IPS DF 6.9 (cell line): ENCODE results near the gene RAPGEF4.

Source experiments
- DNase-seq: peaks from one replicate; pipeline ENCODE4 v3.0.0-alpha.2; 2013; ENCODE audit warnings: low read depth, low spot score
- H3K27ac ChIP-seq: one replicate; pipeline ENCODE4 v1.5.1; 2013; ENCODE audit warnings: low read length, control low read depth
- H3K27me3 ChIP-seq: 2 replicates; pipeline ENCODE4 v1.6.1; 2013; ENCODE audit warnings: mild to moderate bottlenecking, low read length; ENCODE audit not compliant: control insufficient read depth, insufficient read depth
- H3K36me3 ChIP-seq: 2 replicates; pipeline ENCODE4 v1.6.1; 2013; ENCODE audit warnings: low read length; ENCODE audit not compliant: control insufficient read depth, insufficient read depth
- H3K4me1 ChIP-seq: 2 replicates; pipeline ENCODE4 v1.6.1; 2013; ENCODE audit warnings: low read length; ENCODE audit not compliant: control insufficient read depth, insufficient read depth
- H3K4me3 ChIP-seq: 2 replicates; pipeline ENCODE4 v1.5.1; 2013; ENCODE audit warnings: mild to moderate bottlenecking, low read length
- H3K9me3 ChIP-seq: 2 replicates; pipeline ENCODE4 v1.6.1; 2013; ENCODE audit warnings: low read length, inconsistent platforms; ENCODE audit not compliant: control insufficient read depth, insufficient read depth
- WGBS: extraction: QIAGEN DNeasy Blood & Tissue Kit; methylation state at CpG from one replicate; pipeline ENCODE4 v1.1.7; 2013; ENCODE audit warnings: mixed read lengths, missing lambda C conversion rate; ENCODE audit not compliant: insufficient read length, insufficient coverage; 5-methylcytosine and 5-hydroxymethylcytosine counted together

Gene RAPGEF4

GRCh38 chr2:172976816-172977215 lies 241.2 kb downstream of the RAPGEF4 start:
- H3K27ac ChIP-seq, result no peak overlapping the region
- no CpG with 5 or more reads among the region's 5 CpGs for WGBS
- no peaks in the 10 kb centered on the region for H3K9me3 ChIP-seq
- DNase-seq, result no peak
- H3K27me3 ChIP-seq, result no peaks in the 10 kb centered on the region
- no peaks in the 10 kb centered on the region for H3K4me1 ChIP-seq
- H3K36me3 ChIP-seq, result no peaks in the 10 kb centered on the region
- no peak overlapping the region for H3K4me3 ChIP-seq

- H3K9me3 ChIP-seq, result no peaks in the 10 kb centered on the region
- no peak overlapping the region for H3K4me3 ChIP-seq
- no peaks in the 10 kb centered on the region for H3K27me3 ChIP-seq
- H3K27ac ChIP-seq, result no peak overlapping the region
- no peaks in the 10 kb centered on the region for H3K4me1 ChIP-seq
- no peaks in the 10 kb centered on the region for H3K36me3 ChIP-seq
- DNase-seq, result no peak
- no CpG with 5 or more reads among the region's 7 CpGs for WGBS
Observed at GRCh38 chr2:172977270-172978062, 241.8 kb downstream of the RAPGEF4 start.

- WGBS, result no CpG with 5 or more reads among the region's 2 CpGs
- H3K27ac ChIP-seq, result no peak overlapping the region
- no peaks in the 10 kb centered on the region for H3K27me3 ChIP-seq
Observed at GRCh38 chr2:172978063-172978383, 242.4 kb downstream of the RAPGEF4 start.

GRCh38 chr2:172985139-172985892 lies 249.7 kb downstream of the RAPGEF4 start:
- Histone ChIP-seq H3K9me3 (no peaks in the 10 kb centered on the region), H3K36me3 (no peaks in the 10 kb centered on the region), H3K4me3 (no peak overlapping the region), H3K27ac (no peak overlapping the region), H3K4me1 (no peaks in the 10 kb centered on the region), H3K27me3 (no peaks in the 10 kb centered on the region)
- WGBS, result no CpG with 5 or more reads among the region's 12 CpGs
- no peak for DNase-seq

More at GRCh38 chr2:172978063-172978383, 242.4 kb downstream of the RAPGEF4 start:
- no peaks in the 10 kb centered on the region for H3K36me3 ChIP-seq
- no peaks in the 10 kb centered on the region for H3K4me1 ChIP-seq
- H3K9me3 ChIP-seq, result no peaks in the 10 kb centered on the region
- no peak overlapping the region for H3K4me3 ChIP-seq
- DNase-seq, result no peak

- Histone ChIP-seq H3K36me3 (no peaks in the 10 kb centered on the region), H3K9me3 (no peaks in the 10 kb centered on the region), H3K27ac (no peak overlapping the region), H3K4me3 (no peak overlapping the region), H3K4me1 (0 out of 2 replicates have a peak, but pooled peaks cover 2% of the 10 kb centered on the region), H3K27me3 (no peaks in the 10 kb centered on the region)
- no peak for DNase-seq
- WGBS, result no CpG with 5 or more reads among the region's 2 CpGs
Observed at GRCh38 chr2:172986040-172986439, 250.4 kb downstream of the RAPGEF4 start.

- Histone ChIP-seq H3K27me3 (no peaks in the 10 kb centered on the region), H3K4me3 (no peak overlapping the region), H3K4me1 (0 out of 2 replicates have a peak, but pooled peaks cover 2% of the 10 kb centered on the region), H3K9me3 (no peaks in the 10 kb centered on the region), H3K36me3 (no peaks in the 10 kb centered on the region), H3K27ac (no peak overlapping the region)
- no peak for DNase-seq
- no CpG with 5 or more reads among the region's 7 CpGs for WGBS
Observed at GRCh38 chr2:172988728-172989127, 253.1 kb downstream of the RAPGEF4 start.

GRCh38 chr2:172991031-172991430 lies 255.4 kb downstream of the RAPGEF4 start:
- no peaks in the 10 kb centered on the region for H3K27me3 ChIP-seq
- 0 out of 2 replicates have a peak, but pooled peaks cover 2% of the 10 kb centered on the region for H3K4me1 ChIP-seq
- no peaks in the 10 kb centered on the region for H3K36me3 ChIP-seq
- H3K27ac ChIP-seq, result no peak overlapping the region
- DNase-seq, result no peak
- no peaks in the 10 kb centered on the region for H3K9me3 ChIP-seq
- H3K4me3 ChIP-seq, result no peak overlapping the region
- WGBS, result no CpG with 5 or more reads among the region's 7 CpGs

GRCh38 chr2:172993139-172993538 lies 257.5 kb downstream of the RAPGEF4 start:
- Histone ChIP-seq H3K27ac (no peak overlapping the region), H3K36me3 (no peaks in the 10 kb centered on the region), H3K9me3 (no peaks in the 10 kb centered on the region), H3K4me1 (0 out of 2 replicates have a peak, but pooled peaks cover 2% of the 10 kb centered on the region), H3K4me3 (no peak overlapping the region), H3K27me3 (no peaks in the 10 kb centered on the region)
- no CpG with 5 or more reads among the region's 4 CpGs for WGBS
- DNase-seq, result no peak

GRCh38 chr2:172993931-172994717 lies 258.5 kb downstream of the RAPGEF4 start:
- Histone ChIP-seq H3K27me3 (no peaks in the 10 kb centered on the region), H3K27ac (no peak overlapping the region), H3K4me3 (no peak overlapping the region), H3K9me3 (no peaks in the 10 kb centered on the region), H3K36me3 (no peaks in the 10 kb centered on the region), H3K4me1 (0 out of 2 replicates have a peak, but pooled peaks cover 2% of the 10 kb centered on the region)
- no peak for DNase-seq
- WGBS, result no CpG with 5 or more reads among the region's 11 CpGs

GRCh38 chr2:172994864-172995263 lies 259.2 kb downstream of the RAPGEF4 start:
- Histone ChIP-seq H3K4me3 (no peak overlapping the region), H3K4me1 (0 out of 2 replicates have a peak, but pooled peaks cover 2% of the 10 kb centered on the region), H3K27ac (no peak overlapping the region), H3K9me3 (no peaks in the 10 kb centered on the region), H3K36me3 (no peaks in the 10 kb centered on the region), H3K27me3 (no peaks in the 10 kb centered on the region)
- WGBS, result no CpG with 5 or more reads among the region's 2 CpGs
- no peak for DNase-seq
